SK-N-SH treated with all-trans-retinoic acid at 6 μM for 48 hours (cell line): Measurements from ENCODE around the gene RNF44.

Source experiments
- ATAC-seq: fragments of 200-7000 bp; cut with Tn5 transposase; 3 replicates; pipeline ENCODE4 v1.9.1; 2020; ENCODE audit warnings: mild to moderate bottlenecking, moderate library complexity
- ARNTL ChIP-seq: fragments of 450-650 bp; formaldehyde crosslinking; IDR thresholded peaks from 2 replicates; pipeline ENCODE4 v1.5.0; 2020; ENCODE audit warnings: low read depth, mild to moderate bottlenecking, moderate library complexity, borderline replicate concordance
- BACH2 ChIP-seq: fragments of 250-450 bp; sonication (Bioruptor Pico); IDR thresholded peaks from 2 replicates; pipeline ENCODE4 v1.9.0; 2021; ENCODE audit warnings: mild to moderate bottlenecking, borderline replicate concordance
- CREB5 ChIP-seq: fragments of 250-450 bp; sonication (Bioruptor Pico); IDR thresholded peaks from 2 replicates; pipeline ENCODE4 v1.5.1; 2020; ENCODE audit warnings: low read depth, mild to moderate bottlenecking, moderate library complexity
- CSDC2 ChIP-seq: fragments of 250-450 bp; sonication (Bioruptor Pico); IDR thresholded peaks from 2 replicates; pipeline ENCODE4 v1.5.0; 2020; ENCODE audit warnings: mild to moderate bottlenecking, moderate library complexity
- ESRRG ChIP-seq: fragments of 250-450 bp; sonication (Bioruptor Pico); IDR thresholded peaks from 2 replicates; pipeline ENCODE4 v1.6.1; 2021; ENCODE audit warnings: mild to moderate bottlenecking
- GLIS3 ChIP-seq: fragments of 250-450 bp; sonication (Bioruptor Pico); IDR thresholded peaks from 2 replicates; pipeline ENCODE4 v1.5.0; 2020; ENCODE audit warnings: mild to moderate bottlenecking, moderate library complexity
- ISL1 ChIP-seq: fragments of 250-450 bp; sonication (Bioruptor Pico); IDR thresholded peaks from 2 replicates; pipeline ENCODE4 v2.1.2; 2022; ENCODE audit warnings: mild to moderate bottlenecking, moderate library complexity
- OSR1 ChIP-seq: fragments of 250-450 bp; sonication (Bioruptor Pico); IDR thresholded peaks from 2 replicates; pipeline ENCODE4 v1.8.0; 2022; ENCODE audit warnings: moderate library complexity, mild to moderate bottlenecking, inconsistent platforms
- PPARA ChIP-seq: fragments of 250-450 bp; sonication (Bioruptor Pico); IDR thresholded peaks from 2 replicates; pipeline ENCODE4 v1.5.0; 2020; ENCODE audit warnings: mild to moderate bottlenecking, borderline replicate concordance
- RARB ChIP-seq: fragments of 250-450 bp; sonication (Bioruptor Pico); IDR thresholded peaks from 2 replicates; pipeline ENCODE4 v1.8.0; 2021; ENCODE audit warnings: mild to moderate bottlenecking, moderate library complexity
- SNAI2 ChIP-seq: fragments of 250-450 bp; sonication (Bioruptor Pico); IDR thresholded peaks from 2 replicates; pipeline ENCODE4 v1.5.0; 2020; ENCODE audit warnings: mild to moderate bottlenecking, moderate library complexity
- TOX ChIP-seq: fragments of 250-450 bp; sonication (Bioruptor Pico); IDR thresholded peaks from 2 replicates; pipeline ENCODE4 v1.8.0; 2021; ENCODE audit warnings: mild to moderate bottlenecking, moderate library complexity, borderline replicate concordance
- TSHZ2 ChIP-seq: fragments of 250-450 bp; sonication (Bioruptor Pico); IDR thresholded peaks from 2 replicates; pipeline ENCODE4 v1.5.0; 2020; ENCODE audit warnings: mild to moderate bottlenecking, moderate library complexity
- ZC3H10 ChIP-seq: fragments of 250-450 bp; sonication (Bioruptor Pico); IDR thresholded peaks from 2 replicates; pipeline ENCODE4 v1.5.1; 2021; ENCODE audit warnings: mild to moderate bottlenecking, moderate library complexity
- ZFP30 ChIP-seq: fragments of 450-650 bp; formaldehyde crosslinking; IDR thresholded peaks from 2 replicates; pipeline ENCODE4 v1.5.0; 2022; ENCODE audit warnings: mild to moderate bottlenecking, moderate library complexity
- ZNF565 ChIP-seq: fragments of 450-650 bp; formaldehyde crosslinking; conservative IDR thresholded peaks from 2 replicates; pipeline ENCODE4 v1.5.0; 2020; ENCODE audit warnings: low read depth, mild to moderate bottlenecking, moderate library complexity
- ZNF8 ChIP-seq: fragments of 450-650 bp; formaldehyde crosslinking; IDR thresholded peaks from 2 replicates; pipeline ENCODE4 v1.5.0; 2020; ENCODE audit warnings: mild to moderate bottlenecking, moderate library complexity
- TF ChIP-seq, protein P1 (sequence below): fragments of 250-450 bp; sonication (Bioruptor Pico); IDR thresholded peaks from 2 replicates; pipeline ENCODE4 v1.8.0; 2020; ENCODE audit warnings: mild to moderate bottlenecking, moderate library complexity, borderline replicate concordance
- TF ChIP-seq, protein P2 (sequence below): fragments of 250-450 bp; sonication (Bioruptor Pico); IDR thresholded peaks from 2 replicates; pipeline ENCODE4 v1.8.0; 2021; ENCODE audit warnings: low read depth, mild to moderate bottlenecking, moderate library complexity, borderline replicate concordance

The RNF44 gene

DNA sequence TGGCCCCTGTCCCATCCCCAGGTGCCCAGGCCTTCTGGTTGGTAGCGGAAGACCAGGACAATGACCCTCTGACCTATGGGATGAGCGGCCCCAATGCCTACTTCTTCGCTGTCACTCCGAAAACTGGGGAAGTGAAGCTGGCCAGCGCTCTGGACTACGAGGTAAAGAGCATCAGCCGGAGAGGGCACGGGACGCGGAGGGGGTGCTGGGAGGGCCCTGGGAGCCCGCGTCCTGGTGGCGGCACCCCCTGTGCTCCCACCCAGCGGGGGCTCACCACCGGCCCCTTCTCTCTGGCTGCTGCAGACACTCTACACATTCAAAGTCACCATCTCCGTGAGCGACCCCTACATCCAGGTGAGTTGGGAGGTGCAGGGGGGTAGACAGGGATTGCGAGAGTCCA lies 31.5 kb upstream of the RNF44 start (continued):
- TF ChIP-seq CREB5 = no peak
- no peak for TF ChIP-seq ZNF565 (CRISPR knock-in tag)
- no peak for TF ChIP-seq ESRRG (CRISPR knock-in tag)
- TF ChIP-seq BACH2 (CRISPR knock-in tag) = no peak
- TF ChIP-seq CSDC2 (CRISPR knock-in tag) = no peak
- TF ChIP-seq OSR1 (CRISPR knock-in tag) = no peak
- TF ChIP-seq ZFP30 (CRISPR knock-in tag) = no peak
- TF ChIP-seq TOX (CRISPR knock-in tag) = no peak

DNA sequence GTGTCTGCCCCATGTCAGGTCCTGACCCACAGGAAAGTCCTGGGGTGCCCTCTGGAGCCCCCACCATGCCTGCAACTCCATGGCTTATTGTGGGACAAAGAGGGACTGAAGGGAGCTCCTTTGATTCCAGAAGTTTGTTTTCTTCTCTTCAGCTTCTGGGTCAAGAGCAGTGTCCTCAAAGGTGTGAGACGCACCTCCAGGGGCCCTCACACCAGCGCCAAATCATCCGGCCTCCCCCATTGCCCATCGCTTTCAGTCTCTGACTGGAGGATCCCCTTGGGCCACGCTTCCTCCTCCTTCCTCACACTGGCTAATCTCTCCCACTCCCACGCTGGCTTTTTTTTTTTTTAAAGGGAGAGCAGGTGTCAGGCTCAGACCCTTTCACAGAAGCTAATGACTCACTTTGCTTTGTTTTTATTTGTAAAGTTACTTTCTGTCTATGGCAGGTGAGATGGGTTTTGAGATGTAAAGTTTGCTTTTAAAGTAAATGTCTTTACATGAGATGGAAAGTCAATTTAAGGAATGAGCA lies 28.6 kb upstream of the RNF44 start:
- TF ChIP-seq ESRRG (CRISPR knock-in tag) = no peak
- ATAC-seq = no peak

GRCh38 chr5:176564002-176564401 lies 26.8 kb upstream of the RNF44 start:
- TF ChIP-seq ARNTL (CRISPR knock-in tag) (no peak), ESRRG (CRISPR knock-in tag) (no peak), SNAI2 (CRISPR knock-in tag) (no peak), ZC3H10 (CRISPR knock-in tag) (no peak), TOX (CRISPR knock-in tag) (no peak), ZFP30 (CRISPR knock-in tag) (no peak), ISL1 (CRISPR knock-in tag) (no peak), TSHZ2 (CRISPR knock-in tag) (no peak), ZNF565 (CRISPR knock-in tag) (no peak), ZNF8 (CRISPR knock-in tag) (no peak), CREB5 (no peak)
- TF ChIP-seq, protein P1, sequence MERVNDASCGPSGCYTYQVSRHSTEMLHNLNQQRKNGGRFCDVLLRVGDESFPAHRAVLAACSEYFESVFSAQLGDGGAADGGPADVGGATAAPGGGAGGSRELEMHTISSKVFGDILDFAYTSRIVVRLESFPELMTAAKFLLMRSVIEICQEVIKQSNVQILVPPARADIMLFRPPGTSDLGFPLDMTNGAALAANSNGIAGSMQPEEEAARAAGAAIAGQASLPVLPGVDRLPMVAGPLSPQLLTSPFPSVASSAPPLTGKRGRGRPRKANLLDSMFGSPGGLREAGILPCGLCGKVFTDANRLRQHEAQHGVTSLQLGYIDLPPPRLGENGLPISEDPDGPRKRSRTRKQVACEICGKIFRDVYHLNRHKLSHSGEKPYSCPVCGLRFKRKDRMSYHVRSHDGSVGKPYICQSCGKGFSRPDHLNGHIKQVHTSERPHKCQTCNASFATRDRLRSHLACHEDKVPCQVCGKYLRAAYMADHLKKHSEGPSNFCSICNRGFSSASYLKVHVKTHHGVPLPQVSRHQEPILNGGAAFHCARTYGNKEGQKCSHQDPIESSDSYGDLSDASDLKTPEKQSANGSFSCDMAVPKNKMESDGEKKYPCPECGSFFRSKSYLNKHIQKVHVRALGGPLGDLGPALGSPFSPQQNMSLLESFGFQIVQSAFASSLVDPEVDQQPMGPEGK = no peak
- no peak for ATAC-seq

DNA sequence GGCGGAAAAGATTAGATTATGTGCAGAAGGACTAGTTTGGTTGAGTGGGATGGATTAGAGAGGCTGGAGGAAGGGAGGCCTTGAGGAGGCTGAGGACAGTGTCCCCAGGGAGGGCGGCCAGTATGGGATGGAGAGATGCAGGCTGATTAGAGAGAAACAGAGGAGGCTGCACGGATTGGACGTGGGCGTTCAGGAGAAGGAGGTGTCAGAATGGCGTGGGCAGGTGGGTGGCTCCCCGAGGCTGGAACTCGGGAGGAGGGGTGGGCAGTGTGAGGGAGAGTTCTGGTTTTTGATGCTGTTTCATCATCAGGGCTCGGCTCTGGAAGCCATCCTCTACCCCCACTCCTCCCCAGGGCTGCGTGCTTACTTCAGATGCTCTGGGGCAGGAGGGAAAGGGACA lies 25.0 kb upstream of the RNF44 start:
- TF ChIP-seq PPARA = no peak
- no peak for ATAC-seq

- TF ChIP-seq ZFP30 (CRISPR knock-in tag) = no peak
- TF ChIP-seq CSDC2 (CRISPR knock-in tag) = no peak
- no peak for ATAC-seq
These were observed 24.1 kb upstream of the RNF44 start for GRCh38 chr5:176561259-176561658.

DNA sequence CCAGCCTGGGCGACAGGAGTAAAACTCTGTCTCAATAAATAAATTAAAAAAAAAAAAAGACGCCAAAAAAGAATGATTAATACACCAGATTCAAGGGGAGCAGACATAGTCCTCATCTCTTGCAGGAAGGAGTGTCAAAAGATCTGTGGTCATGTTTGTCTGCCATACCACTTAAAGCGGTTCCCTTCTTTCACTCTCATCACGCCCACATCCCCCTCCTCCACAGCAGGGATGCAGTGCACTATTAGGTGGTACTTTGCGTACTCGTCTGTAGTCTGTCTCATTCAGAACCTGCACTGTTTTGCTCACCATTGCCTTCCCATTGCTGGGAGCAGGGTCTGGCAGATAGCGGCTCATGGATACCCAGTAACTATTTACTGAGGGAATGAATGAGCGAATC lies 23.2 kb upstream of the RNF44 start:
- no peak for TF ChIP-seq ARNTL (CRISPR knock-in tag)
- TF ChIP-seq SNAI2 (CRISPR knock-in tag) = no peak
- TF ChIP-seq GLIS3 = no peak
- no peak for TF ChIP-seq ZFP30 (CRISPR knock-in tag)
- no peak for TF ChIP-seq PPARA
- TF ChIP-seq, protein P2, sequence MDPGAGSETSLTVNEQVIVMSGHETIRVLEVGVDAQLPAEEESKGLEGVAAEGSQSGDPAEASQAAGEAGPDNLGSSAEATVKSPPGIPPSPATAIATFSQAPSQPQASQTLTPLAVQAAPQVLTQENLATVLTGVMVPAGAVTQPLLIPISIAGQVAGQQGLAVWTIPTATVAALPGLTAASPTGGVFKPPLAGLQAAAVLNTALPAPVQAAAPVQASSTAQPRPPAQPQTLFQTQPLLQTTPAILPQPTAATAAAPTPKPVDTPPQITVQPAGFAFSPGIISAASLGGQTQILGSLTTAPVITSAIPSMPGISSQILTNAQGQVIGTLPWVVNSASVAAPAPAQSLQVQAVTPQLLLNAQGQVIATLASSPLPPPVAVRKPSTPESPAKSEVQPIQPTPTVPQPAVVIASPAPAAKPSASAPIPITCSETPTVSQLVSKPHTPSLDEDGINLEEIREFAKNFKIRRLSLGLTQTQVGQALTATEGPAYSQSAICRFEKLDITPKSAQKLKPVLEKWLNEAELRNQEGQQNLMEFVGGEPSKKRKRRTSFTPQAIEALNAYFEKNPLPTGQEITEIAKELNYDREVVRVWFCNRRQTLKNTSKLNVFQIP (CRISPR knock-in tag) = no peak
- no peak for TF ChIP-seq ISL1 (CRISPR knock-in tag)
- no peak for TF ChIP-seq ZNF8 (CRISPR knock-in tag)
- no peak for TF ChIP-seq TOX (CRISPR knock-in tag)
- TF ChIP-seq RARB = no peak
- no peak for TF ChIP-seq ZNF565 (CRISPR knock-in tag)
- no peak for TF ChIP-seq CSDC2 (CRISPR knock-in tag)
- ATAC-seq = no peak
